Body of pancreas (tissue), 4 donors: Measurements from ENCODE around the gene ZNF783. TPM values are rescaled to one million over a fixed set of nuclear protein-coding genes. Genes with fewer than 3 reads are reported as not detected.

ENCODE experiments used
- ATAC-seq: fragments of 150-250 bp; one replicate; pipeline ENCODE4 v1.9.1; 2016
- DNase-seq, 4 donors: peaks; one replicate each; pipeline ENCODE4 v3.0.0-alpha.2; 2019
- H3K27ac ChIP-seq, 4 donors: fragments of 200-600 bp; sonication (generic); 1 replicate in 3 of 4; 2 replicates in 1 of 4; pipeline versions ENCODE4 v1.5.1 to v1.6.1; 2016 to 2019; ENCODE audit warnings: mild to moderate bottlenecking in 1 of 4, mixed read lengths in 1 of 4, moderate library complexity in 1 of 4
- H3K27me3 ChIP-seq, 2 donors: fragments of 200-600 bp; sonication (generic); one replicate each; pipeline ENCODE4 v1.6.0; 2016; ENCODE audit warnings: mild to moderate bottlenecking in 1 of 2
- H3K36me3 ChIP-seq, 2 donors: fragments of 200-600 bp; sonication (generic); replicated peaks in 1 of 2; 2 replicates each; pipeline ENCODE4 v1.5.1; 2016; ENCODE audit warnings: low read depth in 2 of 2; ENCODE audit not compliant: insufficient read depth in 1 of 2
- H3K4me1 ChIP-seq: fragments of 200-600 bp; sonication (generic); one replicate; pipeline ENCODE4 v1.6.0; 2016
- H3K4me3 ChIP-seq, 2 donors: fragments of 200-600 bp; sonication (generic); 1 replicate in 1 of 2; 2 replicates in 1 of 2; pipeline ENCODE4 v1.5.1; 2016 to 2019
- H3K9me3 ChIP-seq, 3 donors: fragments of 200-600 bp; sonication (generic); 1 replicate in 2 of 3; 2 replicates in 1 of 3; pipeline ENCODE4 v1.5.1; 2016
- CTCF ChIP-seq, 7 experiments: fragments of 450-650 bp in 4 of 7; fragments of 200-600 bp in 3 of 7; sonication (generic) in 3 of 7; IDR thresholded peaks; one replicate each; pipeline ENCODE4 v1.5.1; 2016 to 2019; ENCODE audit warnings: antibody characterized with exemption in 7 of 7
- POLR2A ChIP-seq, 3 donors: fragments of 450-650 bp; IDR thresholded peaks; one replicate each; pipeline ENCODE4 v1.6.1; 2016; ENCODE audit warnings: antibody characterized with exemption in 3 of 3, mild to moderate bottlenecking in 2 of 3
- WGBS, 2 donors: methylation state at CpG; one replicate each; pipeline ENCODE4 v1.1.5; 2017; 5-methylcytosine and 5-hydroxymethylcytosine counted together
- intact Hi-C: fragments of 100-400 bp; cut with DNase I; formaldehyde crosslinking; loops from one replicate; pipeline ENCODE4 v1.15.1; 2023
- total RNA-seq, 2 donors: library from RNA; depleted of rRNA; stranded (reverse); fragments of >200 nt; gene quantifications; one replicate each; pipeline ENCODE4 v1.1.0, GENCODE V29; 2016

ZNF783 gene
- total RNA-seq, 2 donors from 2014 or later, result 12.5 to 17.5 TPM

- 85 to 86% methylated on average over 9 to 10 of the region's 10 CpGs for WGBS, 2 donors
- Histone ChIP-seq H3K27me3 (no peaks in the 10 kb centered on the region), H3K9me3 (no peaks in the 10 kb centered on the region), H3K27ac (no peak overlapping the region), H3K4me1 (no peaks in the 10 kb centered on the region), H3K4me3 (no peak overlapping the region), H3K36me3 (peaks cover 0 to 23% of the 10 kb centered on the region in 2 donors)
- DNase-seq (no peak), ATAC-seq (no peak)
- intact Hi-C loops, result no loop called here
- TF ChIP-seq POLR2A (IDR thresholded peaks at IDR 0.05) (no peak), CTCF (IDR thresholded peaks at IDR 0.05) (no peak)
These were observed 43.3 kb upstream of the ZNF783 start for GRCh38 chr7:149218469-149219420.

- intact Hi-C loops, result no loop called here
- peaks cover 4 to 8% of the 10 kb centered on the region in 2 donors for H3K36me3 ChIP-seq
- ATAC-seq (no peak), DNase-seq (no peak)
- H3K4me1 ChIP-seq, result no peaks in the 10 kb centered on the region
- 71 to 86% methylated on average over 6 of the region's 6 CpGs for WGBS, 2 donors
- H3K4me3 ChIP-seq, result no peak overlapping the region
- no peak overlapping the region for H3K27ac ChIP-seq
- TF ChIP-seq POLR2A (IDR thresholded peaks at IDR 0.05), result no peak
- H3K9me3 ChIP-seq, result no peaks in the 10 kb centered on the region
- no peaks in the 10 kb centered on the region for H3K27me3 ChIP-seq
These were observed 41.5 kb upstream of the ZNF783 start for GRCh38 chr7:149220534-149220933.

- WGBS, 2 donors, result 92 to 100% methylated on average over 8 of the region's 8 CpGs
- no peak for ATAC-seq
- intact Hi-C loops, result no loop called here
- no peaks in the 10 kb centered on the region for H3K4me1 ChIP-seq
- peaks cover 4% of the 10 kb centered on the region in 2 donors for H3K36me3 ChIP-seq
- H3K9me3 ChIP-seq, result no peaks in the 10 kb centered on the region
- no peak for TF ChIP-seq CTCF (IDR thresholded peaks at IDR 0.05)
- no peak for TF ChIP-seq POLR2A (IDR thresholded peaks at IDR 0.05)
- no peak for DNase-seq
- H3K27me3 ChIP-seq, result no peaks in the 10 kb centered on the region
- H3K4me3 ChIP-seq, result no peak overlapping the region
- no peak overlapping the region for H3K27ac ChIP-seq
These were observed 38.8 kb upstream of the ZNF783 start for GRCh38 chr7:149223176-149223575.

- no peak for TF ChIP-seq CTCF (IDR thresholded peaks at IDR 0.05)
- TF ChIP-seq POLR2A (IDR thresholded peaks at IDR 0.05), result no peak
- Histone ChIP-seq H3K27me3 (no peaks in the 10 kb centered on the region), H3K27ac (no peak overlapping the region), H3K4me3 (no peak overlapping the region), H3K4me1 (no peaks in the 10 kb centered on the region), H3K9me3 (no peaks in the 10 kb centered on the region), H3K36me3 (peaks cover 4% of the 10 kb centered on the region in 2 donors)
- ATAC-seq (no peak), DNase-seq (no peak)
- intact Hi-C loops, result no loop called here
- WGBS, 2 donors, result 93% methylated on average over 16 of the region's 39 CpGs; no CpG with 5 or more reads in 1 of the 2 donors
These were observed 38.2 kb upstream of the ZNF783 start for GRCh38 chr7:149223761-149224160.

- Histone ChIP-seq H3K4me3 (no peak overlapping the region), H3K36me3 (peaks cover 4% of the 10 kb centered on the region in 2 donors), H3K9me3 (no peaks in the 10 kb centered on the region), H3K27me3 (no peaks in the 10 kb centered on the region), H3K4me1 (no peaks in the 10 kb centered on the region), H3K27ac (no peak overlapping the region)
- TF ChIP-seq POLR2A (IDR thresholded peaks at IDR 0.05) (no peak), CTCF (IDR thresholded peaks at IDR 0.05) (no peak)
- intact Hi-C loops, result no loop called here
- ATAC-seq (no peak), DNase-seq (no peak)
- 95 to 96% methylated on average over 8 to 27 of the region's 37 CpGs for WGBS, 2 donors
These were observed 37.6 kb upstream of the ZNF783 start for GRCh38 chr7:149224352-149224751.
